NCI-H345 treated with DMSO at 0.1 percent for 48 hours (cell line): ENCODE results near the gene CPNE6.

Source experiments
- DNase-seq: peaks from one replicate; lab custom pipeline; 2025; ENCODE audit not compliant: unreplicated experiment; lab: John Stamatoyannopoulos, UW

The CPNE6 gene

DNA sequence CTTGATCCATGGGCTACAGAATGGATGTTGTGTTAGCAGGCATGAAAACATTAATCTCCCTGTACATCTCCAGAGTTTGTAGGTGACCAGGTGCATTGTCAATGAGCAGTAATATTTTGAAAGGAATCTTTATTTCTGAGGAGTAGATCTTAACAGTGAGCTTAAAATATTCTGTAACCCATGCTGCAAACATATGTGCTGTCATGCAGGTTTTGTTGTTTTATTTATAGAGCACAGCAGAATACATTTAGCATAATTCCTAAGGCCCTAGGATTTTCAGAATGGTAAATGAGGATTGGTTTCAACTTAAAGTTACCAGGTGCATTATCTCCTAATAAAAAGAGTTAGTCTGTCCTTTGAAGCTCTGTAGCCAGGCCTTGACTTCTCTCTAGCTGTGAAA lies 55.6 kb downstream of the CPNE6 start:
- DNase-seq = no peak

DNA sequence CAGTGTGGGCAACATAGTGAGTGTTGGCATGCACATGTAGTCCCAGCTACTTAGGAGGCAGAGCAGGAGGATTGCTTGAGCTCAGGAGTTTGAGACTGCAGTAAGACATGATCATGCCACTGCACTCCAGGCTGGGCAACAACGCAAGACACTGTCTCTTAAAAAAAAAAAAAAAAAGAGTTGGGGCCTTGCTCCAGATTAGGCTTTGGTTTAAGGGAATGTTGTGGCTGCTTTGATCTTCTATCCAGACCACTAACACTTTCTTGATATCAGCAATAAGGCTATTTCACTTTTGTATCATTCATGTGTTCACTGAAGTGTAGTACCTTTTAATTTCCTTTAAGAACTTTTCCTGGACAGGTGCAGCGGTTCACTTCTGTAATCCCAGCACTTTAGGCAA lies 56.3 kb downstream of the CPNE6 start:
- no peak for DNase-seq
